SIG-M5 treated with dmso at 0.1 percent for 504 hours (cell line): ENCODE measurements around the gene ANKRD30B.
"Not testable (repeated sequence)": the region's sequence is repeated elsewhere in the genome, so short reads cannot be mapped to it uniquely, and the experiment has no call there.

Experiments
- DNase-seq: peaks from one replicate; lab custom pipeline; 2025; ENCODE audit not compliant: unreplicated experiment; lab: John Stamatoyannopoulos, UW

The ANKRD30B gene

DNA sequence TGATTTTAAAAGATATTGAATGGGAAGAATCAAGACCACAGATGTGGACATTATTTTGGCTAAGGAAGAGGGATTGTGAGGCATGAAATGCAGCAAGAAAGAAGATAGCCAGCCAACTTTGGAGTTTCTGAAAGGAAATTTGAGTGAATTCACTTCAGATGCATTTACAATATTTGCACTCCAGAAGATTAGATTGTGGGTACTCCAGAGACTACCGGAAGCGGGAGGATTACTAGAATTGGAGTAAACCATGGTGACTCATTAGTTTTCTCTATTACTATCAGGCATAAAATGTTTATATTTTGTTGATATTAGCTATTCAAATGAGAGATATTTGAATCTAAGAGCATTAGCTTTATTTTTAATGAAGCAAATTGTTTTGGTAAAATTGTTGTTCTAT, 93.6 kb downstream of the ANKRD30B start:
- not testable (repeated sequence) for DNase-seq

DNA sequence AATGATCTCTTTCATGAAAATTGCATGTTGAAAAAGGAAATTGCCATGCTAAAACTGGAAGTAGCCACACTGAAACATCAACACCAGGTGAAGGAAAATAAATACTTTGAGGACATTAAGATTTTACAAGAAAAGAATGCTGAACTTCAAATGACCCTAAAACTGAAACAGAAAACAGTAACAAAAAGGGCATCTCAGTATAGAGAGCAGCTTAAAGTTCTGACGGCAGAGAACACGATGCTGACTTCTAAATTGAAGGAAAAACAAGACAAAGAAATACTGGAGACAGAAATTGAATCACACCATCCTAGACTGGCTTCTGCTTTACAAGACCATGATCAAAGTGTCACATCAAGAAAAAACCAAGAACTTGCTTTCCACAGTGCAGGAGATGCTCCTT, 103.6 kb downstream of the ANKRD30B start:
- not testable (repeated sequence) for DNase-seq

DNA sequence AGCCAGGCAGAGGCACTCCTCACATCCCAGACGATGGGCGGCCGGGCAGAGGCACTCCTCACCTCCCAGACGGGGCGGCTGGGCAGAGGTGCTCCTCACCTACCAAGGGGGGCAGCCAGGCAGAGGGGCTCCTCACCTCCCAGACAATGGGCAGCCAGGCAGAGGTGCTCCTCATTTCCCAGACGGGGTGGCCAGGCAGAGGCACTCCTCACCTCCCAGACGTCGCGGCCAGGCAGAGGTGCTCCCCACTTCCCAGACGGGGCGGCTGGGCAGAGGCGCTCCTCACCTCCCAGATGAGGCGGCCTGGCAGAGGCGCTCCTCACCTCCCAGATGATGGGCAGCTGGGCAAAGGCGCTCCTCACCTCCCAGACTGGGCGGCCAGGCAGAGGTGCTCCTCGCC, 107.7 kb downstream of the ANKRD30B start:
- DNase-seq = not testable (repeated sequence)

DNA sequence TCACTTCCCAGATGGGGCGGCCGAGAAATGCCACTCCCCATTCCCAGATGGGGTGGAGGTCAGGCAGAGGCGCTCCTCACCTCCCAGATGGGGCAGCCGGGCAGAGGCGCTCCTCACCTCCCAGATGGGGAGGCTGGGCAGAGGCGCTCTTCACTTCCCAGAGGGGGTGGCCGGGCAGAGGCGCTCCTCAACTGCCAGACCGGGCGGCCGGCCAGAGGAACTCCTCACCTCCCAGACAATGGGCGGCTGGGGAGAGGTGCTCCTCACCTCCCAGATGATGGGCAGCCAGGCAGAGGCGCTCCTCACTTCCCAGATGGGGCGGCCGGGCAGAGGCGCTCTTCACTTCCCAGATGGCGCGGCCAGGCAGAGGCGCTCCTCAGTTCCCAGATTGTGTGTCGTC, 108.3 kb downstream of the ANKRD30B start:
- DNase-seq = not testable (repeated sequence)

DNA sequence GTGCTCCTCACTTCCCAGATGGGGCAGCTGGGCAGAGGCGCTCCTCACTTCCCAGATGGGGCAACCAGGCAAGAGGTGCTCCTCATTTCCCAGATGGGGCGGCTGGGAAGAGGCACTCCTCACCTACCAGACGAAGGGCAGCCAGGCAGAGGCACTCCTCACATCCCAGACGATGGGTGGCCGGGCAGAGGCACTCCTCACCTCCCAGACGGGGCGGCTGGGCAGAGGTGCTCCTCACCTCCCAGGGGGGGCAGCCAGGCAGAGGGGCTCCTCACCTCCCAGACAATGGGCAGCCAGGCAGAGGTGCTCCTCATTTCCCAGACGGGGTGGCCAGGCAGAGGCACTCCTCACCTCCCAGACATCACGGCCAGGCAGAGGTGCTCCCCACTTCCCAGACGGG, 110.5 kb downstream of the ANKRD30B start:
- DNase-seq = not testable (repeated sequence)

DNA sequence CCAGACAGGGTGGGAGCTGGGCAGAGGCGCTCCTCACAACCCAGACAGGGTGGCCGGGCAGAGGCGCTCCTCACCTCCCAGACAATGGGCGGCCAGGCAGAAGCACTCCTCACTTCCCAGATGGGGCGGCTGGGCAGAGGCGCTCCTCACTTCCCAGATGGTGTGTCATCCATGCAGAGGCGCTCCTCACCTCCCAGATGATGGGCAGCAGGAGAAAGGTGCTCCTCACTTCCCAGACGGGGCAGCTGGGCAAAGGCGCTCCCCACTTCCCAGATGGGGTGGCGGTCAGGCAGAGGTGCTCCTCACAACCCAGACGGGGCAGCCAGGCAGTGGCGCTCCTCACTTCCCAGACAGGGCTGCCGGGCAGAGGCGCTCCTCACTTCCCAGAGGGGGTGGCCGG, 112.0 kb downstream of the ANKRD30B start:
- not testable (repeated sequence) for DNase-seq

DNA sequence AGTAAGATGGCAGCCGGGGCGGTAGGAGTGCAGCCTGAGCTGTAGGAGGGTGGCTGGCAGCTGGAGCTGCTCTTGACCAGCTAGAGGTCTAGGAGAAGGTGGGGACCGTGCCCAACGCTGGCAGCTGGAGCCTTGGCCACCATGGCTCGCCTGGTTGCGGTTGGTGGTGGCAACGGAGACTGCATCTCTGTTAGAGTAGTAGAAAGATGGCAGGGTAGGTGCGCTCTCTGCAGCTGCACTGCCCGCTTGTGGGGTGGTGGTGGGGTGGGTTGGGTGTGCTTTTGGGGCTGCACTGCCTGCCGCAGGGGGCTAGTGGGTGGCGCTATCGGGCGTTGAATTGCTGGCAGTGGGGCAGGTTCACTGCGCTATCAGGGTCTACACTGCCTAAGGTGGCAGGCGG, 118.5 kb downstream of the ANKRD30B start:
- not testable (repeated sequence) for DNase-seq

DNA sequence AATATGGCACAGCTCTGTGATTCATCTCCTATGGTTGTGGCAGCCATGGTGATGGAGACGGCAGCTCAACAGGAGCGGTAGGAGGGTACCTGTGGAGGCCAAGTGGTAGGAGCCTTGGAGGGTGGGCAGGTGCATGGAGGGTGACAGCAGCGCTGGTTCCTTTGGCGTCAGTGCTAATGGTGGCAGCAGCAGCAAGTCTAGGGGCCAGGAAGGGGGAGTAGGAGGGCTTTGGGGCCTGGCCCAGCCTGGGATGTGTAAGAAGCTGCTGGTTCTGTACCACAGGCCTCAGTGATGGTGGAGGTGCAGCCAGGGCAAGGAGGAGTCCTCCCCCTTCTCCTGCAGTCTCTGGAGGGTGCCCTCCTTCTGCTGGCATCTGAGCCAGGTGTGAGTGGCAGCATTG, 120.0 kb downstream of the ANKRD30B start:
- not testable (repeated sequence) for DNase-seq

DNA sequence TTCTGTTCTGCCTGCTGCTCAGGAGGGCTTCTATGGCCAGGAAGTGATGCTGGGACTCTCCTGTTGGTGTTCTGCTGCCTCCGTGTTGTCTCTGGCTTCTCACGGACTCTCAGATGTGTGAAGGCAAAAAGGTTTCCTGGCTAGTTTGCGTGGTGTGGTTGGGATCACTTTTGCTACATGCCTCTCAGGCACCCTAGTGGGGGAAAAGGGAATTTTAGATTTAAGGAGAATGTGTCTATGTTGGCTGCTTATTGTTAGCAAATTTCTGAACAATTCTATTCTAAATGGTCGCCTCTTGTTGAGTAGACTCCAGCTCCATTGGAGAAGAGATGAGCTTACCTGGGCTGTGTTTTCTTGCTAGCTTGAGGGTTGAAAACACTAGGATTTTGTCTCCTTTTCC, 120.9 kb downstream of the ANKRD30B start:
- DNase-seq = not testable (repeated sequence)

DNA sequence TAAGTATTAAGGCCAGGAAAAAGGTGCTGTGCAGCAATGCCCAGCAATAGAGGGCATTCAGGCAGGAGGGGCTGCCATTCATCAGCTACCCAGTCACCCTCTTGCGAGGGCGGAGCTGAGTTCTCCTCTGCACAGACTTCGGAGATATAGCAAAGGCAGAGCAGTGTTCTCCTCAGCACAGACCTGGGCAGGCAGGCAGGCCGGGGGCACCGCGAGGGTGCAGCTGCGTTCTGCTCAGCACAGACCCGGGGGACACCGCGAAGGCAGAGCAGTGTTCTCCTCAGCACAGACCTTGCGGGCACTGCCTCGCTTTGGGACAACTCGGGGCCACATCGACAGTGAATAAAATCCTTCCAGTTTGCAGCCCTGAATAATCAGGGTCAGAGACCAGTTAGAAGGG, 130.9 kb downstream of the ANKRD30B start:
- DNase-seq = not testable (repeated sequence)

DNA sequence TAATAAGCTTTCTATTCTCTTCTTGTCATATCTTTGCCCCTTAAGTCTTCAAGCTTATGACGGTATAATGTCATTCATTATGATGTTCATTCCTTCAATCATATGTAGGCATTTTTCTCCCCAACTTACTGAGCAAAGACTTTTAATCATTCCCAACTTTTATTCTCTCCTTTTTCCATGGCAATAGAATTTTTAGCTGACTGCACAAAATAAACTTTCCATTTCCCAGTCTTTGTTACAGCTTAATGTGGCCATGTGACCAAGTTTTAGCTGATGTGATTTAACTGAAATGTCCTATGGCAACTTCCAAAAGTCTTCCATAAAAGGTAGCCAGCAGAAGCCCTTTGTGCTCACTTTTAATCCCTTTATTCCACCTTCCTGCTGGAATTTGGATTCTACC, 152.5 kb downstream of the ANKRD30B start:
- DNase-seq = no peak
